ENCODE data around the gene JMJD8.

DNA sequence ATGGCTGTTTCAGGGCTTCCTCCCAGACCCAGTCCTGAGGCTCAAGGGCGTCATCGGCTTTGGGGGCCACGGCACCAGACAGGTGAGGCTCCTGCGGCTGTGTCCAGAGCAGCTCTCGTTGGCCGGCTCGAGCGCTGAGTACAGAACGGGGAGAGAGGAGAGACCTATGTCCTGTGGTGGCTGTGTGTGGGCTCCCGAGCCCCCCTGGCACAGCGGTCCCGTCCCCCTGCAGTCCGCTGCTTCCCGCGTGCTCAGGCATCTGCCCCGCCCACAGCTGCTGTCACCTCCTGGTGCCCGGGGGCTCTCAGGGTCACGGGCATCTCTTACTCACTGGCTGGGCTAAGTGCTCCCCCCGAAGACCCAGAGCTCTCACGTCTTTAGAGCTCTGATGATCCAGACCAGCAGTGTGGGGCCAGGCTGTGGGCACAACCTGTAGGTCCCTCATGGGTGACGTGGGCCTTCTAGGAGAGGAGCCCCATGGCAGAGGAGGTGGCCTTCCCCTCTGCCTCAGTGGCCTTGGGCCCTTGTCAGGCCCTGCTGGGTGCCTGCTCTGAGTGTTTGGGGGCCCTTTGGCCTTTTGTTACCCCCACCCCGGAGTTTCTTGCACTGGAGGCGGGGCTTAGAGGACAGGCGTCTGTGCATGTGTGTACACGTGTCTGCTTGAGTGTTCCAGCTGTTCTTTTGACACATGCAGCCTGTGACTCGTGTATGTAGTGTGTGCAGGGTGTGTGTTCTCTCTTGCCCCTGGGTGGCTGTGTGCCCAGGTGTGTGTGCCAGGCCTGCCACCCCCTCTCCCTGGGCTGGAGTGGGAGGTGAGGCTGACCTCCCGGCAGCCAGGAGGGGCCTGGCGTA, 31.5 kb downstream of the JMJD8 start:
- TF ChIP-seq, protein P1, sequence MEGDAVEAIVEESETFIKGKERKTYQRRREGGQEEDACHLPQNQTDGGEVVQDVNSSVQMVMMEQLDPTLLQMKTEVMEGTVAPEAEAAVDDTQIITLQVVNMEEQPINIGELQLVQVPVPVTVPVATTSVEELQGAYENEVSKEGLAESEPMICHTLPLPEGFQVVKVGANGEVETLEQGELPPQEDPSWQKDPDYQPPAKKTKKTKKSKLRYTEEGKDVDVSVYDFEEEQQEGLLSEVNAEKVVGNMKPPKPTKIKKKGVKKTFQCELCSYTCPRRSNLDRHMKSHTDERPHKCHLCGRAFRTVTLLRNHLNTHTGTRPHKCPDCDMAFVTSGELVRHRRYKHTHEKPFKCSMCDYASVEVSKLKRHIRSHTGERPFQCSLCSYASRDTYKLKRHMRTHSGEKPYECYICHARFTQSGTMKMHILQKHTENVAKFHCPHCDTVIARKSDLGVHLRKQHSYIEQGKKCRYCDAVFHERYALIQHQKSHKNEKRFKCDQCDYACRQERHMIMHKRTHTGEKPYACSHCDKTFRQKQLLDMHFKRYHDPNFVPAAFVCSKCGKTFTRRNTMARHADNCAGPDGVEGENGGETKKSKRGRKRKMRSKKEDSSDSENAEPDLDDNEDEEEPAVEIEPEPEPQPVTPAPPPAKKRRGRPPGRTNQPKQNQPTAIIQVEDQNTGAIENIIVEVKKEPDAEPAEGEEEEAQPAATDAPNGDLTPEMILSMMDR (IDR thresholded peaks at IDR 0.05) = no peak
- no peak for TF ChIP-seq TCF7L2 (IDR thresholded peaks at IDR 0.05; ENCODE audit: low read depth, low read length)
- TF ChIP-seq POLR2AphosphoS5 (IDR thresholded peaks at IDR 0.05; ENCODE audit: low read depth, low read length) = no peak
- TF ChIP-seq, protein P2, sequence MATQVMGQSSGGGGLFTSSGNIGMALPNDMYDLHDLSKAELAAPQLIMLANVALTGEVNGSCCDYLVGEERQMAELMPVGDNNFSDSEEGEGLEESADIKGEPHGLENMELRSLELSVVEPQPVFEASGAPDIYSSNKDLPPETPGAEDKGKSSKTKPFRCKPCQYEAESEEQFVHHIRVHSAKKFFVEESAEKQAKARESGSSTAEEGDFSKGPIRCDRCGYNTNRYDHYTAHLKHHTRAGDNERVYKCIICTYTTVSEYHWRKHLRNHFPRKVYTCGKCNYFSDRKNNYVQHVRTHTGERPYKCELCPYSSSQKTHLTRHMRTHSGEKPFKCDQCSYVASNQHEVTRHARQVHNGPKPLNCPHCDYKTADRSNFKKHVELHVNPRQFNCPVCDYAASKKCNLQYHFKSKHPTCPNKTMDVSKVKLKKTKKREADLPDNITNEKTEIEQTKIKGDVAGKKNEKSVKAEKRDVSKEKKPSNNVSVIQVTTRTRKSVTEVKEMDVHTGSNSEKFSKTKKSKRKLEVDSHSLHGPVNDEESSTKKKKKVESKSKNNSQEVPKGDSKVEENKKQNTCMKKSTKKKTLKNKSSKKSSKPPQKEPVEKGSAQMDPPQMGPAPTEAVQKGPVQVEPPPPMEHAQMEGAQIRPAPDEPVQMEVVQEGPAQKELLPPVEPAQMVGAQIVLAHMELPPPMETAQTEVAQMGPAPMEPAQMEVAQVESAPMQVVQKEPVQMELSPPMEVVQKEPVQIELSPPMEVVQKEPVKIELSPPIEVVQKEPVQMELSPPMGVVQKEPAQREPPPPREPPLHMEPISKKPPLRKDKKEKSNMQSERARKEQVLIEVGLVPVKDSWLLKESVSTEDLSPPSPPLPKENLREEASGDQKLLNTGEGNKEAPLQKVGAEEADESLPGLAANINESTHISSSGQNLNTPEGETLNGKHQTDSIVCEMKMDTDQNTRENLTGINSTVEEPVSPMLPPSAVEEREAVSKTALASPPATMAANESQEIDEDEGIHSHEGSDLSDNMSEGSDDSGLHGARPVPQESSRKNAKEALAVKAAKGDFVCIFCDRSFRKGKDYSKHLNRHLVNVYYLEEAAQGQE (IDR thresholded peaks at IDR 0.05; ENCODE audit: insufficient read depth in 1 of 2, low read depth in 2 of 2, low read length in 1 of 2) = no peak
- TF ChIP-seq SIN3A (IDR thresholded peaks at IDR 0.05; ENCODE audit: borderline replicate concordance, insufficient read depth, low read depth, low read length) = no peak
